Natural killer cell (primary cell): ENCODE results near the gene METTL8. TPM values are rescaled to one million over a fixed set of nuclear protein-coding genes. Genes with fewer than 3 reads are reported as not detected.

Experiments used
- ATAC-seq, 3 donors: fragments of 150-1000 bp in 2 of 3; fragments of 200-7000 bp in 1 of 3; cut with Tn5 transposase; 1 replicate in 1 of 3; 2 replicates in 2 of 3; pipeline ENCODE4 v1.10.0; 2021; ENCODE audit warnings: mild to moderate bottlenecking in 2 of 3, moderate library complexity in 2 of 3
- DNase-seq, 2 donors: peaks; one replicate each; pipeline versions ENCODE4 v3.0.0 to v3.0.0-alpha.2; 2013 to 2021; ENCODE audit warnings: mixed read lengths in 1 of 2
- H3K27ac ChIP-seq: one replicate; pipeline ENCODE4 v1.5.1; 2013; ENCODE audit warnings: mild to moderate bottlenecking, low read length
- H3K27me3 ChIP-seq: one replicate; pipeline ENCODE4 v1.6.1; 2013; ENCODE audit warnings: low read length; ENCODE audit not compliant: control insufficient read depth, insufficient read depth
- H3K36me3 ChIP-seq: one replicate; pipeline ENCODE4 v1.6.1; 2013; ENCODE audit warnings: low read length; ENCODE audit not compliant: control insufficient read depth, insufficient read depth
- H3K4me1 ChIP-seq: one replicate; pipeline ENCODE4 v1.6.1; 2013; ENCODE audit warnings: low read length; ENCODE audit not compliant: control insufficient read depth, insufficient read depth
- H3K4me3 ChIP-seq: one replicate; pipeline ENCODE4 v1.5.1; 2013; ENCODE audit warnings: low read length
- H3K9me3 ChIP-seq: one replicate; pipeline ENCODE4 v1.6.1; 2013; ENCODE audit warnings: low read length; ENCODE audit not compliant: control insufficient read depth, insufficient read depth
- H3K27ac Mint-ChIP-seq, 2 donors: one replicate each; pipeline ENCODE4 v1.8.0; 2022; ENCODE audit warnings: mild to moderate bottlenecking in 2 of 2, mixed read lengths in 2 of 2, moderate library complexity in 1 of 2
- H3K27me3 Mint-ChIP-seq, 2 donors: one replicate each; pipeline ENCODE4 v1.8.0; 2022; ENCODE audit warnings: low read depth in 2 of 2, mixed read lengths in 2 of 2
- H3K36me3 Mint-ChIP-seq: one replicate; pipeline ENCODE4 v1.8.0; 2022; ENCODE audit warnings: mixed read lengths
- H3K4me1 Mint-ChIP-seq, 2 donors: one replicate each; pipeline ENCODE4 v1.8.0; 2022; ENCODE audit warnings: mixed read lengths in 2 of 2
- H3K4me3 Mint-ChIP-seq: one replicate; pipeline ENCODE4 v1.8.0; 2022; ENCODE audit warnings: mild to moderate bottlenecking, moderate library complexity, mixed read lengths
- H3K9me3 Mint-ChIP-seq, 2 donors: one replicate each; pipeline ENCODE4 v1.8.0; 2022; ENCODE audit warnings: mixed read lengths in 2 of 2
- CTCF ChIP-seq: fragments of 200-600 bp; IDR thresholded peaks from one replicate; pipeline ENCODE4 v1.8.0; 2022; ENCODE audit warnings: antibody characterized with exemption
- WGBS: methylation state at CpG from one replicate; pipeline ENCODE4 v1.1.7; 2013; ENCODE audit warnings: missing lambda C conversion rate; ENCODE audit not compliant: insufficient coverage; 5-methylcytosine and 5-hydroxymethylcytosine counted together
- intact Hi-C: fragments of 100-400 bp; cut with micrococcal nuclease; formaldehyde crosslinking; loops from one replicate; pipeline ENCODE4 v1.14.2; 2022
- total RNA-seq, 4 donors: library from RNA; stranded (reverse); fragments of 120-200 nt in 1 of 4; gene quantifications; one replicate each; pipeline versions ENCODE4 v1.2.3 to v1.2.4, GENCODE V29; 2013 to 2022

Gene METTL8
- total RNA-seq, 3 donors from 2014 or later (not counting 1 experiment from before 2014, with no cell fraction given) = 14.3 to 16.7 (median 15.2) TPM

GRCh38 chr2:171289991-171290390 is 143.8 kb downstream of the METTL8 start:
- Mint-ChIP-seq H3K27ac (no peak overlapping the region), H3K4me3 (no peak overlapping the region), H3K9me3 (no peaks in the 10 kb centered on the region), H3K36me3 (no peaks in the 10 kb centered on the region), H3K4me1 (no peaks in the 10 kb centered on the region), H3K27me3 (peaks cover 6 to 25% of the 10 kb centered on the region in 2 donors)
- no peak overlapping the region for H3K4me3 ChIP-seq
- TF ChIP-seq CTCF = no peak
- H3K36me3 ChIP-seq = no peaks in the 10 kb centered on the region
- ATAC-seq = no peak
- no peak for DNase-seq
- intact Hi-C loops = no loop called here
- 100% methylated on average over 2 of the region's 3 CpGs for WGBS
- no peaks in the 10 kb centered on the region for H3K4me1 ChIP-seq
- no peaks in the 10 kb centered on the region for H3K27me3 ChIP-seq
- peaks cover 3% of the 10 kb centered on the region for H3K9me3 ChIP-seq
- H3K27ac ChIP-seq = no peak overlapping the region

- peaks cover 6 to 25% of the 10 kb centered on the region in 2 donors for H3K27me3 Mint-ChIP-seq
- Histone ChIP-seq H3K4me3 (no peak overlapping the region), H3K27ac (no peak overlapping the region), H3K36me3 (no peaks in the 10 kb centered on the region), H3K27me3 (no peaks in the 10 kb centered on the region), H3K4me1 (no peaks in the 10 kb centered on the region), H3K9me3 (no peaks in the 10 kb centered on the region)
- no peaks in the 10 kb centered on the region for H3K36me3 Mint-ChIP-seq
- no peak for TF ChIP-seq CTCF
- no peaks in the 10 kb centered on the region for H3K4me1 Mint-ChIP-seq
- no peak overlapping the region for H3K27ac Mint-ChIP-seq
- ATAC-seq (no peak), DNase-seq (no peak)
- no peaks in the 10 kb centered on the region for H3K9me3 Mint-ChIP-seq
- no peak overlapping the region for H3K4me3 Mint-ChIP-seq
- intact Hi-C loops = no loop called here
Measured at GRCh38 chr2:171289316-171289715, 144.5 kb downstream of the METTL8 start.

DNA sequence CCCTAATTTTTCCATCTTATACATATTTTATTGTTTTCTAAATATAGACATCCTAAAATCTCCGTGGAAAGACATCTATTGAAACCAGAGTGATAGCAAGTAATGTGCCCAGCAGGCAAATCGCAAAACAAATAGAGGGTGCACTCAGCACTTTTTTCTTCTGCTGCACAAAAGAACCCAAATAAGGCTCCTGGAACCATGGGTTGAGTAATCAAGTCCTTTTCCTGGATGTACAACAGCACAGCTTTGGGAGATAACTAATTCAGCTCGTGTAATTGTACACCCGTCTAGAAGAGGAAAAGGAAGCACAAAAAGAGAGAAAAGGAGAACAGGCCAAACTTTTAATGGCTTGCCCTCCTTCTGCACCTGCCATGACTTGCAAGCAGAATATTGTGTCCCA is 146.2 kb downstream of the METTL8 start:
- Histone ChIP-seq H3K9me3 (no peaks in the 10 kb centered on the region), H3K4me3 (no peak overlapping the region), H3K4me1 (no peaks in the 10 kb centered on the region), H3K27me3 (no peaks in the 10 kb centered on the region), H3K36me3 (no peaks in the 10 kb centered on the region), H3K27ac (no peak overlapping the region)
- Mint-ChIP-seq H3K9me3 (no peaks in the 10 kb centered on the region), H3K27ac (no peak overlapping the region), H3K27me3 (peaks cover 6 to 25% of the 10 kb centered on the region in 2 donors), H3K4me3 (no peak overlapping the region), H3K36me3 (no peaks in the 10 kb centered on the region), H3K4me1 (no peaks in the 10 kb centered on the region)
- no peak for TF ChIP-seq CTCF
- intact Hi-C loops = no loop called here
- 45% methylated on average over 4 of the region's 4 CpGs for WGBS
- DNase-seq (no peak), ATAC-seq (no peak)

- Histone ChIP-seq H3K9me3 (no peaks in the 10 kb centered on the region), H3K27ac (no peak overlapping the region), H3K4me3 (no peak overlapping the region), H3K27me3 (no peaks in the 10 kb centered on the region), H3K4me1 (no peaks in the 10 kb centered on the region), H3K36me3 (no peaks in the 10 kb centered on the region)
- intact Hi-C loops = no loop called here
- ATAC-seq = no peak
- H3K4me3 Mint-ChIP-seq = no peak overlapping the region
- H3K4me1 Mint-ChIP-seq = no peaks in the 10 kb centered on the region
- no peak overlapping the region for H3K27ac Mint-ChIP-seq
- H3K27me3 Mint-ChIP-seq = peaks cover 6 to 25% of the 10 kb centered on the region in 2 donors
- no peak for TF ChIP-seq CTCF
- DNase-seq = no peak
- no peaks in the 10 kb centered on the region for H3K36me3 Mint-ChIP-seq
- H3K9me3 Mint-ChIP-seq = no peaks in the 10 kb centered on the region
Measured at GRCh38 chr2:171287036-171287571, 146.7 kb downstream of the METTL8 start.
